ENCODE measurements around the gene CMPK1. TPM values are rescaled to one million over a fixed set of nuclear protein-coding genes. Genes with fewer than 3 reads are reported as not detected.
"Not testable (repeated sequence)": the region's sequence is repeated elsewhere in the genome, so short reads cannot be mapped to it uniquely, and the experiment has no call there.

CMPK1 gene
- total RNA-seq, 4 donors from 2014 or later: 69.9 to 105 (median 99.2) TPM

DNA sequence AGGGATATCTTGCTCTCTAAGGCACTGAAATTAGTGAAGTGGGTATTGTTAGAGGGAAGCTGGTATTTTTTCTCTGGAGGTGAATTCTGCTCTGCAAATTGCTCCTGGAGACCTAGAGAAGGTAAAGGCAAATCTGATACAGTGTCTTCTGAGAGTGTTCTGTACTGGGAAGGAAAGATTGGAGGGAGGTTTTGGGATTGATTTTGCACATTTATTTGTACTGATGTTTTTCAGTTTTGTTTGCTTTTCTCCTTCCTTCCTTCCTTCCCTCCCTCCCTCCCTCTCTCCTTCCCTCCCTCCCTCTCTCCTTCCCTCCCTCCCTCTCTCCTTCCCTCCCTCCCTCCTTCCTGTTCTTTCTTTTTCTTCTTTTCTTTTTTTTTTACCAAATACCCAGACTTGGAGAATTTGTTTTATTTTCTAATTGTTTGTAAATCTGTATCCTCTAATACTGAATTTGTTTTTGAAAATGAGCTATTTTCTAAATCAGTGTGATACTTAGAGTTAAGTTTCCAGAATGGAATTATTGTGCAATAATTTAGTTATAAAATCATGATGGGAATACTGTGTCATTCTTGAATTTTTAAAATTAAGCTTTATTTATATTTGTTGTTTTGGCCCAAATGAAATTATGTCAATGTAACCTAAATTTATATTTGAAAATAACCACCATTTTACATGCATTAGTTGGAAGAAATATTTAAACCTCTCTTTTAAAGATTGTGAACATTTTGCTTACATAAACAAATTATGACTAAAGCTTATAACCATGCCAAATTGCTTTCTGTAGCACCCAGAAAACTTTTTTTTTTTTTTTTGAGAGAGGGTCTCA is 4.9 kb downstream of the CMPK1 start:
- Histone ChIP-seq H3K27me3 (no peaks in the 10 kb centered on the region), H3K9me3 (no peaks in the 10 kb centered on the region), H3K36me3 (no peaks in the 10 kb centered on the region), H3K27ac (peak overlapping the region in 2 of 4 donors; percentile 57 to 66), H3K4me3 (no peak overlapping the region), H3K4me1 (peaks cover 0 to 63% (median 14%) of the 10 kb centered on the region in 4 donors)
- TF ChIP-seq, protein P1, sequence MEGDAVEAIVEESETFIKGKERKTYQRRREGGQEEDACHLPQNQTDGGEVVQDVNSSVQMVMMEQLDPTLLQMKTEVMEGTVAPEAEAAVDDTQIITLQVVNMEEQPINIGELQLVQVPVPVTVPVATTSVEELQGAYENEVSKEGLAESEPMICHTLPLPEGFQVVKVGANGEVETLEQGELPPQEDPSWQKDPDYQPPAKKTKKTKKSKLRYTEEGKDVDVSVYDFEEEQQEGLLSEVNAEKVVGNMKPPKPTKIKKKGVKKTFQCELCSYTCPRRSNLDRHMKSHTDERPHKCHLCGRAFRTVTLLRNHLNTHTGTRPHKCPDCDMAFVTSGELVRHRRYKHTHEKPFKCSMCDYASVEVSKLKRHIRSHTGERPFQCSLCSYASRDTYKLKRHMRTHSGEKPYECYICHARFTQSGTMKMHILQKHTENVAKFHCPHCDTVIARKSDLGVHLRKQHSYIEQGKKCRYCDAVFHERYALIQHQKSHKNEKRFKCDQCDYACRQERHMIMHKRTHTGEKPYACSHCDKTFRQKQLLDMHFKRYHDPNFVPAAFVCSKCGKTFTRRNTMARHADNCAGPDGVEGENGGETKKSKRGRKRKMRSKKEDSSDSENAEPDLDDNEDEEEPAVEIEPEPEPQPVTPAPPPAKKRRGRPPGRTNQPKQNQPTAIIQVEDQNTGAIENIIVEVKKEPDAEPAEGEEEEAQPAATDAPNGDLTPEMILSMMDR (IDR thresholded peaks at IDR 0.05): no peak
- no peak for TF ChIP-seq POLR2A (IDR thresholded peaks at IDR 0.05)
- TF ChIP-seq EP300 (IDR thresholded peaks at IDR 0.05): no peak
- DNase-seq (ENCODE audit: low spot score in 2 of 2): no peak

- Histone ChIP-seq H3K4me3 (no peak overlapping the region), H3K36me3 (no peaks in the 10 kb centered on the region), H3K9me3 (no peaks in the 10 kb centered on the region), H3K4me1 (peaks cover 0 to 57% (median 9%) of the 10 kb centered on the region in 4 donors), H3K27me3 (no peaks in the 10 kb centered on the region), H3K27ac (no peak overlapping the region)
- 64 to 70% methylated on average over 4 of the region's 4 CpGs for WGBS, 2 donors
- TF ChIP-seq, protein P1 (IDR thresholded peaks at IDR 0.05): no peak
- DNase-seq (ENCODE audit: low spot score in 2 of 2): no peak
These were observed 6.6 kb downstream of the CMPK1 start for GRCh38 chr1:47340227-47340626.

DNA sequence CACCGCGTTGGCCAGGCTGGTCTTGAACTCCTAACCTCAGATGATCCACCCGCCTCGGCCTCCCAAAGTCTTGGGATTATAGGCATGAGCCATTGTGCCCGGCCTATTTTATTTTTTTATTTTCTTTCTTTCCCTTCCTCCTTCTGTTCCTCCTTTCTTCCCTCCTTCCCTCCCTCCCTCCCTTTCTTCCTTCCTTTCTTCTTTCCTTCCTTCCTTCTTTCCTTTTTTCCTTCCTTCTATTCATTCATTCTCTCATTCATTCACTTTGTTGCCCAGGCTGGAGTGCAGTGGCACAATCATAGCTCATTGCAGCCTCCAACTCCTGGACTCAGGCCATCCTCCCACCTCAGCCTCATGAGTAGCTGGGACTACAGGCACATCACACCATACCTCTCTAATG is 13.4 kb downstream of the CMPK1 start:
- H3K27me3 ChIP-seq; DNase-seq (ENCODE audit: low spot score in 2 of 2); H3K9me3 ChIP-seq; H3K4me1 ChIP-seq; H3K4me3 ChIP-seq; H3K27ac ChIP-seq: not testable (repeated sequence)
- peaks cover 0 to 12% (median 0%) of the 10 kb centered on the region in 3 donors for H3K36me3 ChIP-seq
- WGBS, 2 donors: 97 to 99% methylated on average over 5 of the region's 5 CpGs

DNA sequence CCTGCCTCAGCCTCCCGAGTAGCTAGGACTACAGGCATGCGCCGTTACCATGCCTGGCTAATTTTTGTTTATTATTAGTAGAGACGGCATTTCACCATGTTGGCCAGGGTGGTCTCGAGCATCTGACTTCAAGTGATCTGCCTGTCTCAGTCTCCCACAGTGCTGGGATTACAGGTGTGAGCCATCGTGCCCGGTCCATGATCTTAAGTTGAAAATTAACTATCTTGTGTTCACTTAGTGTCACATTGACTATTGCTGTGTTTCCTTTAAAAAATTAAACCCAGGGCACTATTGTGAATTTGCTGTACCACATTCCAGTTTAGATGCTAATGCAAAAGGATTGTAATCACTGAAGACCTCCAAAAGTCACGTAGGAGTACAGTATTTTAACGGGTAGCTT is 14.1 kb downstream of the CMPK1 start:
- H3K9me3 ChIP-seq: no peaks in the 10 kb centered on the region
- peaks cover 0 to 12% (median 0%) of the 10 kb centered on the region in 3 donors for H3K36me3 ChIP-seq
- TF ChIP-seq EP300 (IDR thresholded peaks at IDR 0.05) (no peak), POLR2A (IDR thresholded peaks at IDR 0.05) (no peak)
- TF ChIP-seq, protein P1 (IDR thresholded peaks at IDR 0.05): no peak
- no peak for DNase-seq (ENCODE audit: low spot score in 2 of 2)
- no peak overlapping the region for H3K27ac ChIP-seq
- H3K27me3 ChIP-seq: no peaks in the 10 kb centered on the region
- H3K4me1 ChIP-seq: peaks cover 0 to 4% (median 0%) of the 10 kb centered on the region in 4 donors
- no peak overlapping the region for H3K4me3 ChIP-seq
- WGBS, 2 donors: 91 to 95% methylated on average over 9 of the region's 9 CpGs

- Histone ChIP-seq H3K27ac (no peak overlapping the region), H3K4me3 (no peak overlapping the region), H3K27me3 (no peaks in the 10 kb centered on the region), H3K4me1 (peaks cover 0 to 4% (median 0%) of the 10 kb centered on the region in 4 donors), H3K9me3 (no peaks in the 10 kb centered on the region), H3K36me3 (peaks cover 0 to 12% (median 0%) of the 10 kb centered on the region in 3 donors)
- WGBS, 2 donors: 92 to 96% methylated on average over 1 of the region's 1 CpG
- TF ChIP-seq, protein P1 (IDR thresholded peaks at IDR 0.05): no peak
- TF ChIP-seq EP300 (IDR thresholded peaks at IDR 0.05) (no peak), POLR2A (IDR thresholded peaks at IDR 0.05) (no peak)
- DNase-seq (ENCODE audit: low spot score in 2 of 2): no peak
These were observed 14.7 kb downstream of the CMPK1 start for GRCh38 chr1:47348246-47348645.
